Upper lobe of left lung (tissue), 4 donors: ENCODE measurements around the gene NPC1L1.

Source experiments
- CTCF ChIP-seq, 6 experiments: fragments of 450-650 bp in 4 of 6; fragments of 200-600 bp in 2 of 6; sonication (generic) in 2 of 6; IDR thresholded peaks; one replicate each; pipeline ENCODE4 v1.5.1; 2016 to 2019; ENCODE audit warnings: antibody characterized with exemption in 6 of 6
- POLR2A ChIP-seq, 4 donors: fragments of 450-650 bp; IDR thresholded peaks; one replicate each; pipeline ENCODE4 v1.5.1; 2016 to 2017; ENCODE audit warnings: antibody characterized with exemption in 4 of 4, mild to moderate bottlenecking in 2 of 4

- TF ChIP-seq POLR2A (IDR thresholded peaks at IDR 0.05) (no peak), CTCF (IDR thresholded peaks at IDR 0.05) (no peak)
Measured at GRCh38 chr7:44511863-44512468, 29.2 kb downstream of the NPC1L1 start.
